Mesenchymal stem cell (in vitro differentiated cells and primary cell): ENCODE measurements around the gene KRT31.

ENCODE experiments used
- DNase-seq: peaks from one replicate; pipeline ENCODE4 v3.0.0-alpha.2; 2013
- H2AFZ ChIP-seq: one replicate; pipeline ENCODE4 v1.6.1; 2013; ENCODE audit warnings: low read depth, mild to moderate bottlenecking, control low read depth, inconsistent platforms, low read length, moderate library complexity
- H2AK5ac ChIP-seq: 2 replicates; pipeline ENCODE4 v1.6.1; 2013; ENCODE audit warnings: low read length, moderate library complexity, mild to moderate bottlenecking, inconsistent platforms; ENCODE audit not compliant: severe bottlenecking
- H2BK120ac ChIP-seq: one replicate; pipeline ENCODE4 v1.6.1; 2013; ENCODE audit warnings: low read depth, mild to moderate bottlenecking, inconsistent platforms, low read length, moderate library complexity
- H2BK12ac ChIP-seq, 2 experiments: one replicate each; pipeline ENCODE4 v1.6.1; 2013; ENCODE audit warnings: inconsistent platforms in 2 of 2, low read length in 2 of 2, mild to moderate bottlenecking in 2 of 2, moderate library complexity in 2 of 2, control low read depth in 1 of 2
- H2BK15ac ChIP-seq: one replicate; pipeline ENCODE4 v1.6.1; 2013; ENCODE audit warnings: mild to moderate bottlenecking, low read depth, inconsistent platforms; ENCODE audit not compliant: poor library complexity, severe bottlenecking
- H2BK5ac ChIP-seq: 2 replicates; pipeline ENCODE4 v1.6.1; 2013; ENCODE audit warnings: low read depth, mild to moderate bottlenecking, low read length, control low read depth, inconsistent platforms; ENCODE audit not compliant: poor library complexity, severe bottlenecking
- H3K14ac ChIP-seq, 2 experiments: one replicate each; pipeline ENCODE4 v1.6.1; 2013; ENCODE audit warnings: inconsistent platforms in 2 of 2, low read length in 2 of 2, control low read depth in 1 of 2, mild to moderate bottlenecking in 1 of 2, moderate library complexity in 1 of 2
- H3K18ac ChIP-seq, 2 experiments: one replicate each; pipeline ENCODE4 v1.6.1; 2013; ENCODE audit warnings: inconsistent platforms in 2 of 2, low read length in 2 of 2, control low read depth in 1 of 2, low read depth in 1 of 2, mild to moderate bottlenecking in 1 of 2
- H3K23ac ChIP-seq, 2 experiments: one replicate each; pipeline ENCODE4 v1.6.1; 2013; ENCODE audit warnings: inconsistent platforms in 2 of 2, low read length in 2 of 2, mild to moderate bottlenecking in 2 of 2, moderate library complexity in 2 of 2, control low read depth in 1 of 2
- H3K27ac ChIP-seq: 2 replicates; pipeline ENCODE4 v1.5.1; 2013; ENCODE audit warnings: mild to moderate bottlenecking, moderate library complexity, low read length, control low read depth, inconsistent platforms; ENCODE audit not compliant: poor library complexity, severe bottlenecking
- H3K27me3 ChIP-seq, 2 experiments: 2 replicates each; pipeline versions ENCODE4 v1.6.1 to v1.7.0; 2013; ENCODE audit warnings: low read length in 2 of 2, mild to moderate bottlenecking in 2 of 2, moderate library complexity in 2 of 2, control low read depth in 1 of 2, inconsistent platforms in 1 of 2; ENCODE audit not compliant: control insufficient read depth in 1 of 2, insufficient read depth in 1 of 2
- H3K36me3 ChIP-seq, 2 experiments: 2 replicates each; pipeline versions ENCODE4 v1.6.1 to v1.7.0; 2013; ENCODE audit warnings: low read length in 2 of 2, control low read depth in 1 of 2, inconsistent platforms in 1 of 2, low read depth in 1 of 2, mild to moderate bottlenecking in 1 of 2; ENCODE audit not compliant: insufficient read depth in 2 of 2, control insufficient read depth in 1 of 2
- H3K4ac ChIP-seq, 2 experiments: one replicate each; pipeline ENCODE4 v1.6.1; 2013; ENCODE audit warnings: inconsistent platforms in 2 of 2, low read length in 2 of 2, mild to moderate bottlenecking in 2 of 2, moderate library complexity in 2 of 2, control low read depth in 1 of 2, low read depth in 1 of 2
- H3K4me1 ChIP-seq: 2 replicates; pipeline ENCODE4 v1.6.1; 2013; ENCODE audit warnings: low read depth, low read length, control low read depth; ENCODE audit not compliant: control insufficient read depth, insufficient read depth
- H3K4me2 ChIP-seq: 2 replicates; pipeline ENCODE4 v1.6.1; 2013; ENCODE audit warnings: low read length, mild to moderate bottlenecking, inconsistent platforms; ENCODE audit not compliant: poor library complexity, severe bottlenecking
- H3K4me3 ChIP-seq, 2 experiments: 2 replicates each; pipeline versions ENCODE4 v1.5.1 to v1.7.0; 2013; ENCODE audit warnings: low read length in 2 of 2, mild to moderate bottlenecking in 2 of 2, control low read depth in 1 of 2, low read depth in 1 of 2; ENCODE audit not compliant: insufficient read depth in 1 of 2
- H3K79me1 ChIP-seq: replicated peaks from 2 replicates; pipeline ENCODE4 v1.6.1; 2013; ENCODE audit warnings: mild to moderate bottlenecking, control low read depth, low read length, inconsistent platforms; ENCODE audit not compliant: poor library complexity, severe bottlenecking
- H3K9ac ChIP-seq: 2 replicates; pipeline ENCODE4 v1.7.0; 2013; ENCODE audit warnings: mild to moderate bottlenecking, low read length, moderate library complexity
- H3K9me3 ChIP-seq: 2 replicates; pipeline ENCODE4 v1.7.0; 2013; ENCODE audit warnings: mild to moderate bottlenecking, low read length; ENCODE audit not compliant: control insufficient read depth
- H4K8ac ChIP-seq: one replicate; pipeline ENCODE4 v1.6.1; 2013; ENCODE audit warnings: inconsistent platforms, mild to moderate bottlenecking, low read length, moderate library complexity
- H4K91ac ChIP-seq: one replicate; pipeline ENCODE4 v1.6.1; 2013; ENCODE audit warnings: mild to moderate bottlenecking, low read length, inconsistent platforms
- whole genome bisulfite sequencing: methylation state at CpG from one replicate; pipeline ENCODE4 v1.1.7; 2013; ENCODE audit warnings: mixed read lengths; 5-methylcytosine and 5-hydroxymethylcytosine counted together

KRT31 gene

DNA sequence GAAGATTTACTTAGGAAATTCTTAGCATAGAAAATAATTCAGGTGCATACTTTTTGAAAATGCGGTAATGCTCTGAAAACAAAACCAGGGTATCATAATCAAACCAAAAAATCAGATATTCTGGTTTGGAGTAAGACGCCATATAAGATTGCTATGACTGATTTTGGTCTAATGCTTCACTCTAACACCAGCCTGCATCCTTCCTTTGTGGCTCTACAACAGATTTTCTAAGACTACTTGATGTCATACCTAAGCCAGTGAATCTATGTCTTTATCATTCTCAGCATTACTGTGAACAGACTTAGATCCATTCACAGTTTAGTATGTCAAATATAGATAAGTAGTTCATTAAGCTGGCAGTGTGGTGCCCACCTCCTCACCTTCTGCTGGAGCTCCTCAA lies 28.4 kb downstream of the KRT31 start:
- Histone ChIP-seq H2BK12ac (no peak overlapping the region), H2AK5ac (no peak overlapping the region), H3K4me2 (no peak overlapping the region), H2BK5ac (no peak overlapping the region), H3K36me3 (no peaks in the 10 kb centered on the region), H3K4me3 (no peak overlapping the region), H3K18ac (no peak overlapping the region), H3K9ac (no peak overlapping the region), H3K4ac (no peak overlapping the region), H3K23ac (no peak overlapping the region), H4K91ac (no peak overlapping the region), H3K79me1 (no peaks in the 10 kb centered on the region), H4K8ac (no peak overlapping the region), H3K14ac (no peak overlapping the region), H3K4me1 (peaks cover 3% of the 10 kb centered on the region), H3K9me3 (peaks cover 7% of the 10 kb centered on the region), H2BK120ac (no peak overlapping the region), H2BK15ac (no peak overlapping the region), H2AFZ (no peak overlapping the region), H3K27ac (no peak overlapping the region), H3K27me3 (peaks cover 0 to 13% of the 10 kb centered on the region in 2 experiments)
- WGBS: 94% methylated on average over 2 of the region's 2 CpGs
- no peak for DNase-seq

DNA sequence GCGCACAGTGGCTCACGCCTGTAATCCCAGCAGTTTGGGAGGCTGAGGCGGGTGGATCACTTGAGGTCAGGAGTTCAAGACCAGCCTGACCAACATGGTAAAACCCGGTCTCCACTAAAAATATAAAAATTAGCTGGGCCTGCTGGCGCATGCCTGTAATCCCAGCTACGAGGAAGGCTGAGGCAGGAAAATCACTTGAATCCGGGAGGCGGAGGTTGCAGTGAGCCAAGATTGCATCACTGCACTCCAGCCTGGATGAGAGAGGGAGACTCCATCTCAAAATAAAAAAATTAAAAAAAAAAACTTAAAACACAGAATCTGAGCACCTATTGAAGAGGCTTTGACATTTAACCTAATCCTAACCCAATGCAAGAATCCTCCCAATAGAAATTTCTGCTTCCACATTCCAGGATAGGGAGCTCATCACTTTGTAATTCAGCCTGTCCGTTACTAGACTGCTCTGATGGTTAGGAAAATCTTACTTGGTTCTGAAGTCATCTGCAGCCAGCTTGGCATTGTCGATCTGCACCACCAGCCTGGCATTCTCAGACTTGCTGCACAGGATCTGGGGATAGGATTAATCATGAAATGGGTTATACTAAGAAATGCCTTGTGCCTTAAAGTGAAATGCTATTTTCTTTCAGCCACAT lies 29.9 kb downstream of the KRT31 start:
- Histone ChIP-seq H2AK5ac (no peak overlapping the region), H3K4ac (no peak overlapping the region), H2BK15ac (no peak overlapping the region), H3K23ac (no peak overlapping the region), H3K27me3 (peaks cover 0 to 6% of the 10 kb centered on the region in 2 experiments), H3K4me1 (peaks cover 3% of the 10 kb centered on the region), H3K9me3 (no peaks in the 10 kb centered on the region), H2BK120ac (no peak overlapping the region), H4K8ac (no peak overlapping the region), H4K91ac (no peak overlapping the region), H2AFZ (no peak overlapping the region), H3K79me1 (no peaks in the 10 kb centered on the region), H3K27ac (peak overlapping the region; percentile 24), H3K4me2 (no peak overlapping the region), H3K9ac (peak overlapping the region; percentile 39), H3K14ac (no peak overlapping the region), H2BK5ac (no peak overlapping the region), H3K4me3 (no peak overlapping the region), H2BK12ac (no peak overlapping the region), H3K36me3 (no peaks in the 10 kb centered on the region), H3K18ac (no peak overlapping the region)
- WGBS: 78% methylated on average over 10 of the region's 10 CpGs
- DNase-seq: peak; percentile 60

DNA sequence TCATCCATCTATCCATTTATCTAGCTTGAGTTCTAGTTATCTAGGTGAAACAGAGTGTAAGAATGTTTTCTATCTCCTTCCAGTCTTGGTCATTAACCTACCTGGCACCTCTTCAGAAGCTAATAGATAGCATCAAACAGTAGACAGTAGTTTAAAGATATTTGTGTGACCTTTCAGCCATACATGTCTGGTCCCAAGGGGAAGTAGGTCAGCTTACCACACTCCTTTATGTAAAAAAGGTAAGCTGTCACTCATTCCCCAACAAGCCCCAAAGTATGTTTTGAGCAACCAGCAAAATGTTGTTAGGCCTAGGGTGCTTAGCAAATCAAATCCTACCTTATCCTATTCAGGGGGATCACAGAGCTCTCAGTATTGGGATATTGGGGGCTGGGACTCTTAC lies 31.3 kb downstream of the KRT31 start:
- Histone ChIP-seq H3K23ac (no peak overlapping the region), H3K4me3 (no peak overlapping the region), H2AK5ac (peak overlapping the region; percentile 81), H3K14ac (no peak overlapping the region), H4K91ac (no peak overlapping the region), H2BK15ac (no peak overlapping the region), H3K4me2 (no peak overlapping the region), H3K79me1 (no peaks in the 10 kb centered on the region), H3K4me1 (peaks cover 3% of the 10 kb centered on the region), H3K9me3 (no peaks in the 10 kb centered on the region), H3K18ac (no peak overlapping the region), H2BK120ac (no peak overlapping the region), H3K27ac (no peak overlapping the region), H2AFZ (no peak overlapping the region), H2BK5ac (no peak overlapping the region), H3K9ac (no peak overlapping the region), H4K8ac (no peak overlapping the region), H3K36me3 (no peaks in the 10 kb centered on the region), H3K27me3 (peaks cover 0 to 1% of the 10 kb centered on the region in 2 experiments), H2BK12ac (no peak overlapping the region), H3K4ac (no peak overlapping the region)
- no peak for DNase-seq

DNA sequence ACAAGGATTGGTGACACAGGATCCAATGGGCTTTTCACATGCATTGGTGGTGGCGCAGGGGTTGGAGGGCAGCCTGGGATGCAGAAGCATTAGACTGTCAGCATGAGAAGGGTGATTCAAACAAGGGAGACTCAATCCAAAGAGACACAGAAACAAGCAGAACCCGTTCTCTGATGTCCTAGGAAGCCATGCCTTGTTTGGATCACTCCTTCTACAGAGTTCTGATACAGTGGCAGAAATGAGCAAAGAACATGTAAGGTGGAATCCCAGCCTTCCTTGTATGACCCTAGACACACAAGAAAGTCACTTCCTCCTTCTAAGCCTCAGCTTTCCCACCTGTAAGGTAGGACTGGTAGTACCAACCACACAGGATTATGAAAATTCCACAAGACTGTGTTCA lies 33.5 kb downstream of the KRT31 start:
- H3K27ac ChIP-seq: no peak overlapping the region
- H3K4me2 ChIP-seq: no peak overlapping the region
- H3K14ac ChIP-seq: no peak overlapping the region
- H3K9me3 ChIP-seq: no peaks in the 10 kb centered on the region
- 89% methylated on average over 2 of the region's 2 CpGs for WGBS
- DNase-seq: no peak
- H2BK12ac ChIP-seq: no peak overlapping the region
- no peak overlapping the region for H2BK120ac ChIP-seq
- H3K79me1 ChIP-seq: no peaks in the 10 kb centered on the region
- no peaks in the 10 kb centered on the region for H3K27me3 ChIP-seq
- no peak overlapping the region for H2BK15ac ChIP-seq
- no peak overlapping the region for H3K4ac ChIP-seq
- H3K9ac ChIP-seq: no peak overlapping the region
- H4K91ac ChIP-seq: no peak overlapping the region
- no peak overlapping the region for H2AK5ac ChIP-seq
- no peak overlapping the region for H3K4me3 ChIP-seq
- no peak overlapping the region for H2AFZ ChIP-seq
- H2BK5ac ChIP-seq: no peak overlapping the region
- H3K36me3 ChIP-seq: no peaks in the 10 kb centered on the region
- H3K4me1 ChIP-seq: peaks cover 5% of the 10 kb centered on the region
- no peak overlapping the region for H3K18ac ChIP-seq
- H4K8ac ChIP-seq: no peak overlapping the region
- no peak overlapping the region for H3K23ac ChIP-seq
